GF-D8 (cell line): ENCODE results near the gene POLA1.

Experiments
- DNase-seq: peaks from one replicate; lab custom pipeline; 2025; lab: John Stamatoyannopoulos, UW

The POLA1 gene

GRCh38 chrX:24876530-24877287 lies 183.0 kb downstream of the POLA1 start:
- DNase-seq = no peak

- DNase-seq = no peak
Measured at GRCh38 chrX:24877288-24877664, 183.6 kb downstream of the POLA1 start.

- no peak for DNase-seq
Measured at GRCh38 chrX:24877854-24878650, 184.3 kb downstream of the POLA1 start.

- no peak for DNase-seq
Measured at GRCh38 chrX:24879679-24880078, 186.0 kb downstream of the POLA1 start.

GRCh38 chrX:24886916-24887315 lies 193.2 kb downstream of the POLA1 start:
- no peak for DNase-seq

- DNase-seq = no peak
Measured at GRCh38 chrX:24890677-24891076, 197.0 kb downstream of the POLA1 start.

- DNase-seq = no peak
Measured at GRCh38 chrX:24899391-24899790, 205.7 kb downstream of the POLA1 start.

GRCh38 chrX:24900234-24900633 lies 206.5 kb downstream of the POLA1 start:
- no peak for DNase-seq

GRCh38 chrX:24902806-24903205 lies 209.1 kb downstream of the POLA1 start:
- no peak for DNase-seq

- no peak for DNase-seq
Measured at GRCh38 chrX:24918715-24919114, 225.0 kb downstream of the POLA1 start.

- DNase-seq = no peak
Measured at GRCh38 chrX:24920769-24921168, 227.1 kb downstream of the POLA1 start.

- DNase-seq = no peak
Measured at GRCh38 chrX:24925430-24925829, 231.7 kb downstream of the POLA1 start.

- DNase-seq = no peak
Measured at GRCh38 chrX:24927372-24927771, 233.7 kb downstream of the POLA1 start.

- no peak for DNase-seq
Measured at GRCh38 chrX:24928114-24928513, 234.4 kb downstream of the POLA1 start.

- no peak for DNase-seq
Measured at GRCh38 chrX:24934279-24934678, 240.6 kb downstream of the POLA1 start.

GRCh38 chrX:24945009-24945408 lies 251.3 kb downstream of the POLA1 start:
- DNase-seq = no peak

GRCh38 chrX:24946369-24946768 lies 252.7 kb downstream of the POLA1 start:
- DNase-seq = no peak

GRCh38 chrX:24954732-24955131 lies 261.0 kb downstream of the POLA1 start:
- DNase-seq = no peak

GRCh38 chrX:24955372-24955930 lies 261.7 kb downstream of the POLA1 start:
- DNase-seq = no peak

- DNase-seq = no peak
Measured at GRCh38 chrX:24956828-24957227, 263.1 kb downstream of the POLA1 start.

GRCh38 chrX:24961809-24962208 lies 268.1 kb downstream of the POLA1 start:
- DNase-seq = no peak

- DNase-seq = no peak
Measured at GRCh38 chrX:24963823-24964222, 270.1 kb downstream of the POLA1 start.

- no peak for DNase-seq
Measured at GRCh38 chrX:24965372-24965771, 271.7 kb downstream of the POLA1 start.
